Esophagus squamous epithelium (tissue), 5 donors: ENCODE results near the gene LMOD1. TPM values are rescaled to one million over a fixed set of nuclear protein-coding genes. Genes with fewer than 3 reads are reported as not detected.
A peak's percentile ranks its signal among the peaks of the same experiment; 100 is the strongest.

ENCODE experiments used
- DNase-seq: peaks from one replicate; lab custom pipeline; 2025; lab: John Stamatoyannopoulos, UW
- H3K27ac ChIP-seq, 4 donors: fragments of 200-600 bp; sonication (generic); one replicate each; pipeline ENCODE4 v1.5.1; 2016 to 2019; ENCODE audit warnings: mild to moderate bottlenecking in 1 of 4
- H3K27me3 ChIP-seq, 4 donors: fragments of 200-600 bp; sonication (generic); 1 replicate in 3 of 4; 2 replicates in 1 of 4; pipeline versions ENCODE4 v1.5.1 to v1.6.0; 2017 to 2021; ENCODE audit warnings: antibody characterized with exemption in 1 of 4
- H3K36me3 ChIP-seq, 3 donors: fragments of 200-600 bp; sonication (generic); one replicate each; pipeline ENCODE4 v1.5.1; 2016 to 2019
- H3K4me1 ChIP-seq, 3 donors: fragments of 200-600 bp; sonication (generic); one replicate each; pipeline ENCODE4 v1.5.1; 2017 to 2019
- H3K4me3 ChIP-seq, 4 donors: fragments of 200-600 bp; sonication (generic); 1 replicate in 3 of 4; 2 replicates in 1 of 4; pipeline ENCODE4 v1.5.1; 2016 to 2019; ENCODE audit warnings: mild to moderate bottlenecking in 2 of 4, moderate library complexity in 1 of 4
- H3K9me3 ChIP-seq, 3 donors: fragments of 200-600 bp; sonication (generic); one replicate each; pipeline ENCODE4 v1.5.1; 2016 to 2019
- POLR2A ChIP-seq, 4 donors: fragments of 450-650 bp; IDR thresholded peaks; one replicate each; pipeline ENCODE4 v1.6.1; 2017; ENCODE audit warnings: antibody characterized with exemption in 4 of 4, mild to moderate bottlenecking in 4 of 4, moderate library complexity in 3 of 4
- WGBS, 2 donors: methylation state at CpG; one replicate each; pipeline ENCODE4 v1.1.5; 2018; 5-methylcytosine and 5-hydroxymethylcytosine counted together
- intact Hi-C: fragments of 100-400 bp; cut with DNase I; formaldehyde crosslinking; loops from one replicate; pipeline ENCODE4 v1.15.0; 2022
- total RNA-seq, 4 donors: library from RNA; depleted of rRNA; stranded (reverse); fragments of >200 nt; gene quantifications; one replicate each; pipeline ENCODE4 v1.1.0, GENCODE V29; 2016
- TF ChIP-seq, protein P1 (sequence below), 6 experiments: fragments of 450-650 bp in 4 of 6; fragments of 200-600 bp in 2 of 6; sonication (generic) in 2 of 6; IDR thresholded peaks; one replicate each; pipeline ENCODE4 v1.5.1; 2016 to 2019; ENCODE audit warnings: antibody characterized with exemption in 6 of 6, mild to moderate bottlenecking in 4 of 6, moderate library complexity in 4 of 6
- donor health status: DM: yes; HTN: yes; CAD: no.

The LMOD1 gene
- total RNA-seq, 4 donors from 2014 or later, result 8.3 to 157 (median 38.6) TPM

- 50 to 56% methylated on average over 5 of the region's 5 CpGs for WGBS, 2 donors
- no peaks in the 10 kb centered on the region for H3K9me3 ChIP-seq
- H3K27me3 ChIP-seq, result no peaks in the 10 kb centered on the region
- no peak for DNase-seq
- H3K36me3 ChIP-seq, result no peaks in the 10 kb centered on the region
- TF ChIP-seq POLR2A (IDR thresholded peaks at IDR 0.05), result no peak
- TF ChIP-seq, protein P1, sequence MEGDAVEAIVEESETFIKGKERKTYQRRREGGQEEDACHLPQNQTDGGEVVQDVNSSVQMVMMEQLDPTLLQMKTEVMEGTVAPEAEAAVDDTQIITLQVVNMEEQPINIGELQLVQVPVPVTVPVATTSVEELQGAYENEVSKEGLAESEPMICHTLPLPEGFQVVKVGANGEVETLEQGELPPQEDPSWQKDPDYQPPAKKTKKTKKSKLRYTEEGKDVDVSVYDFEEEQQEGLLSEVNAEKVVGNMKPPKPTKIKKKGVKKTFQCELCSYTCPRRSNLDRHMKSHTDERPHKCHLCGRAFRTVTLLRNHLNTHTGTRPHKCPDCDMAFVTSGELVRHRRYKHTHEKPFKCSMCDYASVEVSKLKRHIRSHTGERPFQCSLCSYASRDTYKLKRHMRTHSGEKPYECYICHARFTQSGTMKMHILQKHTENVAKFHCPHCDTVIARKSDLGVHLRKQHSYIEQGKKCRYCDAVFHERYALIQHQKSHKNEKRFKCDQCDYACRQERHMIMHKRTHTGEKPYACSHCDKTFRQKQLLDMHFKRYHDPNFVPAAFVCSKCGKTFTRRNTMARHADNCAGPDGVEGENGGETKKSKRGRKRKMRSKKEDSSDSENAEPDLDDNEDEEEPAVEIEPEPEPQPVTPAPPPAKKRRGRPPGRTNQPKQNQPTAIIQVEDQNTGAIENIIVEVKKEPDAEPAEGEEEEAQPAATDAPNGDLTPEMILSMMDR (IDR thresholded peaks at IDR 0.05), result no peak
- intact Hi-C loops, result no loop called here
- H3K4me3 ChIP-seq, result no peak overlapping the region
- peaks cover 0 to 44% (median 7%) of the 10 kb centered on the region in 3 donors for H3K4me1 ChIP-seq
- H3K27ac ChIP-seq, result peak overlapping the region in 3 of 4 donors; percentile 8 to 55 (median 30)
These were observed 15.5 kb downstream of the LMOD1 start for GRCh38 chr1:201930803-201931202.

- peaks cover 0 to 48% (median 7%) of the 10 kb centered on the region in 3 donors for H3K4me1 ChIP-seq
- H3K9me3 ChIP-seq, result no peaks in the 10 kb centered on the region
- no peak for TF ChIP-seq POLR2A (IDR thresholded peaks at IDR 0.05)
- TF ChIP-seq, protein P1 (IDR thresholded peaks at IDR 0.05), result no peak
- H3K36me3 ChIP-seq, result no peaks in the 10 kb centered on the region
- H3K27me3 ChIP-seq, result no peaks in the 10 kb centered on the region
- no peak for DNase-seq
- H3K27ac ChIP-seq, result peak overlapping the region in 3 of 4 donors; percentile 8 to 55 (median 30)
- intact Hi-C loops, result no loop called here
- H3K4me3 ChIP-seq, result no peak overlapping the region
- WGBS, 2 donors, result 65 to 68% methylated on average over 4 of the region's 4 CpGs
These were observed 16.2 kb downstream of the LMOD1 start for GRCh38 chr1:201930137-201930536.

DNA sequence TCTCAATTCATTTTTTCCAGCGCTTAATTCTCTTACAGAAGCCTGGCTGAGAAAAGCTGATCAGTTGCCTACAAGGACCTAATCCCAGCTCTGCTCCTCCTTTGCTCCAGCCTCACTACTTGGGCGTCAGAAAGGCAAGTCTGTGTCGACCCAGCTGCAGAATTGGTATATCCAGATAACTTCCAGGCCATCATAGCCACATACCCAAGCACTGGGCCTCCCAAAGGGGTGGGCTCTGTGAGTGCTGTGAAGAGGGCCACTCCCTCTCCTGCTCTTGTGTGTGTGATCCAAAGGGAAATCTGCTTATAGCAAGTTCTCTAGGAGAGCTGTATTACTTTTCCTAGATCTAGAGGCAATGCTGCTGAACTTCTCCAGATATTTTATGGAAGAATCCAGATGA is 18.1 kb downstream of the LMOD1 start:
- TF ChIP-seq, protein P1 (IDR thresholded peaks at IDR 0.05), result no peak
- no peak for TF ChIP-seq POLR2A (IDR thresholded peaks at IDR 0.05)
- no peak for DNase-seq
- Histone ChIP-seq H3K4me3 (no peak overlapping the region), H3K27me3 (no peaks in the 10 kb centered on the region), H3K36me3 (no peaks in the 10 kb centered on the region), H3K4me1 (peaks cover 0 to 38% (median 7%) of the 10 kb centered on the region in 3 donors), H3K27ac (peak overlapping the region in 2 of 4 donors; percentile 37 to 71), H3K9me3 (no peaks in the 10 kb centered on the region)
- WGBS, 2 donors, result 84 to 94% methylated on average over 3 of the region's 3 CpGs
- intact Hi-C loops, result no loop called here

DNA sequence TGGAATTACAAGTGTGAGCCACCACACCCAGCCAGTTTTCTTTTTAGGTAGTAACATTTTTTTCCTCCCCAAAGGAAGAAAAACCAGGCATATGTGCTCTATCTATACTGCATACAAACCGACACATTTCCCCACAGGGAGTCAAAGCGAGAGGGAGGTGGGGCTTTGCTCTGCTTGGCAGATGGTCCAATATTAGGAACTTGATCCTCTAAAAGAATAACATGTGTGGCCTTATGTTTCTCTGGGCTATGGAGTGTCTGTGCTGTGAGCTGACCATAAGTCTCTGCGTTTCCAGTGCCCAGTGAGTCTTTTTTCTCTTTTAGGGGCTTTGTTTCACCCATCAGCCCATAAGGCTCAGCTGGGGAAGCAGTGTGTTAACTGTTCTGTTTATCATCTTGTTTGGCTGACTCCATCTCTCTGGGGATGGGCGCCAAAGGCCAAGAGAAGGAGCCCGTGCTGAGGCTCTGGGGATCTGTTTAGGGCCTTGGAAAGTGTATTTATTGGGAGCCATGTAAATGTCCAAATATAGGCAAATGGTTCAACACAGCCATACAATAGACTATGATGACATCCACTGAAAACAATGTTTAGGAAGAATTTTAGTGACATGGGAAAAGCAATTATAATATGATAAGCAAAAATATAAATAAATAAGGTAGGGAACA is 20.2 kb downstream of the LMOD1 start:
- Histone ChIP-seq H3K27me3 (no peaks in the 10 kb centered on the region), H3K27ac (peak overlapping the region in 3 of 4 donors; percentile 58 to 71 (median 67)), H3K36me3 (no peaks in the 10 kb centered on the region), H3K9me3 (no peaks in the 10 kb centered on the region), H3K4me1 (peaks cover 0 to 38% (median 7%) of the 10 kb centered on the region in 3 donors), H3K4me3 (no peak overlapping the region)
- no peak for DNase-seq
- intact Hi-C loops, result no loop called here
- WGBS, 2 donors, result 46 to 82% methylated on average over 4 to 5 of the region's 5 CpGs
- TF ChIP-seq POLR2A (IDR thresholded peaks at IDR 0.05), result no peak
- TF ChIP-seq, protein P1 (IDR thresholded peaks at IDR 0.05), result no peak

- peak overlapping the region in 2 of 4 donors; percentile 67 to 71 for H3K27ac ChIP-seq
- no peak for DNase-seq
- 68 to 71% methylated on average over 2 of the region's 2 CpGs for WGBS, 2 donors
- H3K4me3 ChIP-seq, result no peak overlapping the region
- H3K27me3 ChIP-seq, result no peaks in the 10 kb centered on the region
- intact Hi-C loops, result no loop called here
- TF ChIP-seq POLR2A (IDR thresholded peaks at IDR 0.05), result no peak
- TF ChIP-seq, protein P1 (IDR thresholded peaks at IDR 0.05), result no peak
- H3K9me3 ChIP-seq, result no peaks in the 10 kb centered on the region
- peaks cover 0 to 38% (median 4%) of the 10 kb centered on the region in 3 donors for H3K4me1 ChIP-seq
- H3K36me3 ChIP-seq, result no peaks in the 10 kb centered on the region
These were observed 21.1 kb downstream of the LMOD1 start for GRCh38 chr1:201925301-201925567.
